Endothelial cell (in vitro differentiated cells): Measurements from ENCODE around the gene NLRC4. TPM values are rescaled to one million over a fixed set of nuclear protein-coding genes. Genes with fewer than 3 reads are reported as not detected.
"Not testable (repeated sequence)": the region's sequence is repeated elsewhere in the genome, so short reads cannot be mapped to it uniquely, and the experiment has no call there.

Source experiments
- DNase-seq: peaks from one replicate; pipeline ENCODE4 v3.0.0; 2021; ENCODE audit warnings: low spot score
- H3K27ac Mint-ChIP-seq: one replicate; pipeline ENCODE4 v1.8.0; 2021; ENCODE audit warnings: mixed read lengths, inconsistent platforms; ENCODE audit not compliant: unreplicated experiment
- H3K27me3 Mint-ChIP-seq: one replicate; pipeline ENCODE4 v1.8.0; 2021; ENCODE audit warnings: mild to moderate bottlenecking, moderate library complexity, mixed read lengths, inconsistent platforms; ENCODE audit not compliant: unreplicated experiment
- H3K36me3 Mint-ChIP-seq: one replicate; pipeline ENCODE4 v1.8.0; 2021; ENCODE audit warnings: mild to moderate bottlenecking, low read depth, mixed read lengths, inconsistent platforms; ENCODE audit not compliant: unreplicated experiment
- H3K4me1 Mint-ChIP-seq: one replicate; pipeline ENCODE4 v1.8.0; 2021; ENCODE audit warnings: mild to moderate bottlenecking, mixed read lengths, inconsistent platforms; ENCODE audit not compliant: unreplicated experiment
- H3K4me3 Mint-ChIP-seq: one replicate; pipeline ENCODE4 v1.8.0; 2021; ENCODE audit warnings: mild to moderate bottlenecking, mixed read lengths, inconsistent platforms; ENCODE audit not compliant: unreplicated experiment
- H3K9me3 Mint-ChIP-seq: one replicate; pipeline ENCODE4 v1.8.0; 2021; ENCODE audit warnings: mixed read lengths, inconsistent platforms; ENCODE audit not compliant: unreplicated experiment
- CTCF ChIP-seq: fragments of 200-600 bp; sonication (generic); IDR thresholded peaks from one replicate; pipeline ENCODE4 v1.5.0; 2021; ENCODE audit warnings: antibody characterized with exemption; ENCODE audit not compliant: unreplicated experiment
- total RNA-seq: library from RNA; stranded (reverse); fragmentation: NEBNext Ultra II Directional; extraction: Animal tissue kit (Norgen Biotek cat#: 25700); gene quantifications from one replicate; pipeline ENCODE4 v1.2.1, GENCODE V29; 2021; ENCODE audit not compliant: unreplicated experiment

The NLRC4 gene
- total RNA-seq, 1 donor from 2014 or later: not detected

GRCh38 chr2:32277363-32277673 lies 12.6 kb upstream of the NLRC4 start:
- peak overlapping the region; percentile 98 for H3K4me3 Mint-ChIP-seq
- peaks cover 11% of the 10 kb centered on the region for H3K36me3 Mint-ChIP-seq
- no peaks in the 10 kb centered on the region for H3K9me3 Mint-ChIP-seq
- H3K4me1 Mint-ChIP-seq: peaks cover 12% of the 10 kb centered on the region
- no peak for TF ChIP-seq CTCF
- DNase-seq: no peak
- H3K27me3 Mint-ChIP-seq: peaks cover 4% of the 10 kb centered on the region
- H3K27ac Mint-ChIP-seq: peak overlapping the region; percentile 100

GRCh38 chr2:32275790-32276189 lies 11.1 kb upstream of the NLRC4 start:
- H3K27me3 Mint-ChIP-seq, H3K4me3 Mint-ChIP-seq, H3K27ac Mint-ChIP-seq, H3K9me3 Mint-ChIP-seq, H3K36me3 Mint-ChIP-seq, DNase-seq: not testable (repeated sequence)
- H3K4me1 Mint-ChIP-seq: peaks cover 12% of the 10 kb centered on the region

- TF ChIP-seq CTCF: no peak
- peaks cover 12% of the 10 kb centered on the region for H3K4me1 Mint-ChIP-seq
- H3K9me3 Mint-ChIP-seq: no peaks in the 10 kb centered on the region
- no peak for DNase-seq
- H3K36me3 Mint-ChIP-seq: peaks cover 7% of the 10 kb centered on the region
- peaks cover 4% of the 10 kb centered on the region for H3K27me3 Mint-ChIP-seq
- H3K27ac Mint-ChIP-seq: peak overlapping the region; percentile 10
- H3K4me3 Mint-ChIP-seq: no peak overlapping the region
These were observed 9.6 kb upstream of the NLRC4 start for GRCh38 chr2:32274289-32274688.

- H3K4me1 Mint-ChIP-seq: peaks cover under 1% of the 10 kb centered on the region
- H3K4me3 Mint-ChIP-seq: no peak overlapping the region
- no peaks in the 10 kb centered on the region for H3K36me3 Mint-ChIP-seq
- no peak overlapping the region for H3K27ac Mint-ChIP-seq
- no peaks in the 10 kb centered on the region for H3K9me3 Mint-ChIP-seq
- no peak for DNase-seq
- no peaks in the 10 kb centered on the region for H3K27me3 Mint-ChIP-seq
- TF ChIP-seq CTCF: no peak
These were observed 7.6 kb upstream of the NLRC4 start for GRCh38 chr2:32272279-32272678.

GRCh38 chr2:32271063-32271462 lies 6.4 kb upstream of the NLRC4 start:
- H3K4me3 Mint-ChIP-seq: no peak overlapping the region
- no peaks in the 10 kb centered on the region for H3K4me1 Mint-ChIP-seq
- DNase-seq: no peak
- H3K27me3 Mint-ChIP-seq: no peaks in the 10 kb centered on the region
- no peaks in the 10 kb centered on the region for H3K9me3 Mint-ChIP-seq
- TF ChIP-seq CTCF: no peak
- no peak overlapping the region for H3K27ac Mint-ChIP-seq
- H3K36me3 Mint-ChIP-seq: no peaks in the 10 kb centered on the region

- Mint-ChIP-seq H3K4me1 (peaks cover 10% of the 10 kb centered on the region), H3K9me3 (no peaks in the 10 kb centered on the region)
- TF ChIP-seq CTCF: no peak
These were observed 2.6 kb downstream of the NLRC4 start for GRCh38 chr2:32262105-32262504.

More at GRCh38 chr2:32262105-32262504, 2.6 kb downstream of the NLRC4 start:
- no peak overlapping the region for H3K27ac Mint-ChIP-seq
- no peak for DNase-seq
- no peak overlapping the region for H3K4me3 Mint-ChIP-seq
- H3K36me3 Mint-ChIP-seq: no peaks in the 10 kb centered on the region
- peaks cover 10% of the 10 kb centered on the region for H3K27me3 Mint-ChIP-seq
